Transverse colon (tissue), 4 donors: ENCODE measurements around the gene CMTM7. TPM values are rescaled to one million over a fixed set of nuclear protein-coding genes. Genes with fewer than 3 reads are reported as not detected.

Experiments used
- DNase-seq: peaks from one replicate; pipeline ENCODE4 v3.0.0-alpha.2; 2019
- H3K27ac ChIP-seq, 4 donors: fragments of 200-600 bp; sonication (generic); 2 replicates each; pipeline ENCODE4 v1.5.1; 2016 to 2018; ENCODE audit warnings: inconsistent platforms in 4 of 4
- H3K27me3 ChIP-seq: fragments of 200-600 bp; sonication (generic); 2 replicates; pipeline ENCODE4 v1.5.1; 2017; ENCODE audit warnings: inconsistent platforms
- H3K36me3 ChIP-seq, 4 donors: fragments of 200-600 bp; sonication (generic); 2 replicates each; pipeline ENCODE4 v1.5.1; 2017 to 2019; ENCODE audit warnings: inconsistent platforms in 4 of 4
- H3K4me1 ChIP-seq, 4 donors: fragments of 200-600 bp; sonication (generic); 2 replicates each; pipeline ENCODE4 v1.5.1; 2017 to 2020; ENCODE audit warnings: inconsistent platforms in 4 of 4
- H3K4me3 ChIP-seq, 4 donors: fragments of 200-600 bp; sonication (generic); 1 replicate in 1 of 4; 2 replicates in 3 of 4; pipeline versions ENCODE4 v1.5.1 to v1.6.1; 2017 to 2019; ENCODE audit warnings: inconsistent platforms in 4 of 4
- H3K9me3 ChIP-seq, 2 donors: fragments of 200-600 bp; sonication (generic); 2 replicates each; pipeline ENCODE4 v1.5.1; 2017 to 2019; ENCODE audit warnings: inconsistent platforms in 2 of 2
- EP300 ChIP-seq: sonication (generic); formaldehyde crosslinking; IDR thresholded peaks from one replicate; pipeline ENCODE4 v1.6.1; 2017; ENCODE audit warnings: antibody characterized with exemption, low read depth
- POLR2A ChIP-seq: fragments of 450-650 bp; IDR thresholded peaks from one replicate; pipeline ENCODE4 v1.6.1; 2016; ENCODE audit warnings: antibody characterized with exemption, mild to moderate bottlenecking, moderate library complexity
- POLR2AphosphoS5 ChIP-seq, 3 donors: sonication (generic); formaldehyde crosslinking; IDR thresholded peaks; one replicate each; pipeline ENCODE4 v1.6.1; 2016; ENCODE audit warnings: antibody characterized with exemption in 3 of 3
- WGBS, 2 donors: methylation state at CpG; one replicate each; pipeline ENCODE4 v1.1.5; 2018; ENCODE audit warnings: low coverage in 1 of 2; 5-methylcytosine and 5-hydroxymethylcytosine counted together
- in situ Hi-C, 4 donors: fragments of 200-750 bp; cut with MboI; loops; one replicate each; pipeline versions ENCODE4 v1.15.0 to v1.15.1; 2017; ENCODE audit warnings: low sequenced_read_pairs in 3 of 4, low pct_ligation_motif_present in 1 of 4, low pct_unique_long_range_greater_than_20kb in 1 of 4
- intact Hi-C: fragments of 100-400 bp; cut with DNase I; formaldehyde crosslinking; loops from one replicate; pipeline ENCODE4 v1.15.1; 2023; ENCODE audit warnings: low total_unique reads
- total RNA-seq, 4 donors: library from RNA; depleted of rRNA; stranded (reverse); fragments of >200 nt; gene quantifications; one replicate each; pipeline ENCODE4 v1.1.0, GENCODE V29; 2016
- TF ChIP-seq, protein P1 (sequence below), 5 experiments: fragments of 200-600 bp in 3 of 5; fragments of 450-650 bp in 2 of 5; sonication (generic) in 3 of 5; IDR thresholded peaks; 1 replicate in 2 of 5; 2 replicates in 3 of 5; pipeline ENCODE4 v1.5.1; 2016 to 2017; ENCODE audit warnings: antibody characterized with exemption in 5 of 5, inconsistent platforms in 3 of 5, mild to moderate bottlenecking in 2 of 5, moderate library complexity in 1 of 5

Gene CMTM7
- total RNA-seq, 4 donors from 2014 or later, result 3.4 to 16.0 (median 7.1) TPM

- no peaks in the 10 kb centered on the region for H3K27me3 ChIP-seq
- in situ Hi-C loops (no loop called here), intact Hi-C loops (no loop called here)
- peak; percentile 46 for DNase-seq
- no peaks in the 10 kb centered on the region for H3K36me3 ChIP-seq
- H3K4me1 ChIP-seq, result peaks cover 0 to 6% (median 3%) of the 10 kb centered on the region in 4 donors
- H3K27ac ChIP-seq, result peak overlapping the region; percentile 34 to 59 (median 49)
- no peaks in the 10 kb centered on the region for H3K9me3 ChIP-seq
- 73 to 82% methylated on average over 4 to 6 of the region's 6 CpGs for WGBS, 2 donors
- TF ChIP-seq, protein P1, sequence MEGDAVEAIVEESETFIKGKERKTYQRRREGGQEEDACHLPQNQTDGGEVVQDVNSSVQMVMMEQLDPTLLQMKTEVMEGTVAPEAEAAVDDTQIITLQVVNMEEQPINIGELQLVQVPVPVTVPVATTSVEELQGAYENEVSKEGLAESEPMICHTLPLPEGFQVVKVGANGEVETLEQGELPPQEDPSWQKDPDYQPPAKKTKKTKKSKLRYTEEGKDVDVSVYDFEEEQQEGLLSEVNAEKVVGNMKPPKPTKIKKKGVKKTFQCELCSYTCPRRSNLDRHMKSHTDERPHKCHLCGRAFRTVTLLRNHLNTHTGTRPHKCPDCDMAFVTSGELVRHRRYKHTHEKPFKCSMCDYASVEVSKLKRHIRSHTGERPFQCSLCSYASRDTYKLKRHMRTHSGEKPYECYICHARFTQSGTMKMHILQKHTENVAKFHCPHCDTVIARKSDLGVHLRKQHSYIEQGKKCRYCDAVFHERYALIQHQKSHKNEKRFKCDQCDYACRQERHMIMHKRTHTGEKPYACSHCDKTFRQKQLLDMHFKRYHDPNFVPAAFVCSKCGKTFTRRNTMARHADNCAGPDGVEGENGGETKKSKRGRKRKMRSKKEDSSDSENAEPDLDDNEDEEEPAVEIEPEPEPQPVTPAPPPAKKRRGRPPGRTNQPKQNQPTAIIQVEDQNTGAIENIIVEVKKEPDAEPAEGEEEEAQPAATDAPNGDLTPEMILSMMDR (IDR thresholded peaks at IDR 0.05), result no peak
- TF ChIP-seq EP300, result no peak
- no peak for TF ChIP-seq POLR2A
- no peak for TF ChIP-seq POLR2AphosphoS5 (IDR thresholded peaks at IDR 0.05)
- H3K4me3 ChIP-seq, result no peak overlapping the region
Observed at GRCh38 chr3:32414522-32415202, 23.0 kb downstream of the CMTM7 start.

DNA sequence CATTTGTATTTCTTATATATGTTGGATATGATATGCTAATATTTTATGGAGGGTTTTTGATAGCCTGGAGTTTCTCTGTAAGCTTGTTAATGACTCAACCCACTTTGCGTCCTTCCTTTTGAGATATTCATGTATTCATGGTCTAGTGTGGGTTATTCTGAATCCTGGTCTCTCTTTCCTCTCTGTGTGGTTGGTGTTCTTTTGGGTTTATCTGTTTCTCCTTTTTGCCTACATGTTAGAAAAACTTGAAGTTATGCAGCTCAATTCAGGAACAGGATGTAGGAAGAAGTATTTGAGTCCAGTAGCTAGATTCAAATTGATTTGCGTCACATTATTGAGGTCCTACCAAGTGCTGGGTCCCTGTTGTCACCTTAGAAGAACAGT, 28.1 kb downstream of the CMTM7 start:
- intact Hi-C loops (no loop called here), in situ Hi-C loops (no loop called here)
- 67 to 80% methylated on average over 1 to 2 of the region's 2 CpGs for WGBS, 2 donors
- H3K4me1 ChIP-seq, result peaks cover 31 to 45% (median 37%) of the 10 kb centered on the region in 4 donors
- H3K9me3 ChIP-seq, result no peaks in the 10 kb centered on the region
- DNase-seq, result no peak
- no peaks in the 10 kb centered on the region for H3K27me3 ChIP-seq
- TF ChIP-seq, protein P1 (IDR thresholded peaks at IDR 0.05), result no peak
- TF ChIP-seq POLR2AphosphoS5 (IDR thresholded peaks at IDR 0.05), result no peak
- TF ChIP-seq POLR2A, result no peak
- TF ChIP-seq EP300, result no peak
- no peak overlapping the region for H3K4me3 ChIP-seq
- H3K36me3 ChIP-seq, result no peaks in the 10 kb centered on the region
- peak overlapping the region; percentile 52 to 81 (median 71) for H3K27ac ChIP-seq

GRCh38 chr3:32420126-32421038, 28.7 kb downstream of the CMTM7 start:
- DNase-seq, result no peak

More at GRCh38 chr3:32420126-32421038, 28.7 kb downstream of the CMTM7 start:
- Histone ChIP-seq H3K9me3 (no peaks in the 10 kb centered on the region), H3K27ac (peak overlapping the region; percentile 52 to 81 (median 71)), H3K4me3 (no peak overlapping the region), H3K36me3 (no peaks in the 10 kb centered on the region), H3K27me3 (no peaks in the 10 kb centered on the region), H3K4me1 (peaks cover 31 to 43% (median 37%) of the 10 kb centered on the region in 4 donors)
- WGBS, 2 donors, result 41 to 45% methylated on average over 2 to 14 of the region's 14 CpGs
- TF ChIP-seq POLR2AphosphoS5 (IDR thresholded peaks at IDR 0.05), result no peak
- TF ChIP-seq, protein P1 (IDR thresholded peaks at IDR 0.05), result no peak
- TF ChIP-seq POLR2A, result no peak
- no peak for TF ChIP-seq EP300
- intact Hi-C loops (no loop called here), in situ Hi-C loops (no loop called here)
